Measurements from ENCODE around the gene CCDC8. TPM values are rescaled to one million over a fixed set of nuclear protein-coding genes. Genes with fewer than 3 reads are reported as not detected.

Gene CCDC8
- polyA plus RNA-seq, 1 of the 3 experiments (the other 2 are of a cell fraction): 0.03 TPM

DNA sequence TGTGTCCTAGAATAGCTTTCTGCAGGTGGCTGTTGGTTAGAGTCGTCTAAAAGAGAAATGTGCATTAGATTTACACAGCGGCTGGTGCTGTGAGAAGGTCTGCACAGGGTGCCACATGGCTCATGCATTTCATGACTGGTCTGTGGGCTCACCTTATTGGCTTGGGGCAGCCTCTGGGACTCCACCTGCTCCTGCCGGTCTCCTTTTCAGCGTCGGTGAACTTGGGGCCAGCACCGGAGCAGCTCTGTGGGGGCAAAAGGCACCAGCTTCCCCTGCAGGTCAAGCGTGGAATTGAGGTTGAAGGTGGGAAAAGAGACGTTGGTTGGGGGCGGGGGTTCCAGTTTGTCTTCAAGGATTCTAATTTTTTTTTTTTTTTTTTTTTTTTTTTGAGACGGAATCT lies 18.5 kb upstream of the CCDC8 start:
- H3K4me1 ChIP-seq (ENCODE audit: control insufficient read depth in 1 of 2, insufficient read depth in 2 of 2, low read depth in 1 of 2, low read length in 1 of 2): peaks cover 0 to 13% of the 10 kb centered on the region in 2 experiments; a peak in 1 of 4 replicates
- 78% methylated on average over 10 of the region's 10 CpGs for WGBS (ENCODE audit: low lambda C conversion rate)
- TF ChIP-seq RXRA (IDR thresholded peaks at IDR 0.05; ENCODE audit: borderline replicate concordance, low read depth): no peak
- no peak for TF ChIP-seq YY1 (IDR thresholded peaks at IDR 0.05; ENCODE audit: low read depth)
- TF ChIP-seq TCF12 (IDR thresholded peaks at IDR 0.05): no peak
- TF ChIP-seq FOXM1 (IDR thresholded peaks at IDR 0.05; ENCODE audit: low read depth): no peak
- no peak for TF ChIP-seq JUND (IDR thresholded peaks at IDR 0.05)
- no peak for TF ChIP-seq RAD21 (IDR thresholded peaks at IDR 0.05; ENCODE audit: low read length)
- TF ChIP-seq FOXJ3 (CRISPR knock-in tag; IDR thresholded peaks at IDR 0.05): no peak
- TF ChIP-seq, protein P1, sequence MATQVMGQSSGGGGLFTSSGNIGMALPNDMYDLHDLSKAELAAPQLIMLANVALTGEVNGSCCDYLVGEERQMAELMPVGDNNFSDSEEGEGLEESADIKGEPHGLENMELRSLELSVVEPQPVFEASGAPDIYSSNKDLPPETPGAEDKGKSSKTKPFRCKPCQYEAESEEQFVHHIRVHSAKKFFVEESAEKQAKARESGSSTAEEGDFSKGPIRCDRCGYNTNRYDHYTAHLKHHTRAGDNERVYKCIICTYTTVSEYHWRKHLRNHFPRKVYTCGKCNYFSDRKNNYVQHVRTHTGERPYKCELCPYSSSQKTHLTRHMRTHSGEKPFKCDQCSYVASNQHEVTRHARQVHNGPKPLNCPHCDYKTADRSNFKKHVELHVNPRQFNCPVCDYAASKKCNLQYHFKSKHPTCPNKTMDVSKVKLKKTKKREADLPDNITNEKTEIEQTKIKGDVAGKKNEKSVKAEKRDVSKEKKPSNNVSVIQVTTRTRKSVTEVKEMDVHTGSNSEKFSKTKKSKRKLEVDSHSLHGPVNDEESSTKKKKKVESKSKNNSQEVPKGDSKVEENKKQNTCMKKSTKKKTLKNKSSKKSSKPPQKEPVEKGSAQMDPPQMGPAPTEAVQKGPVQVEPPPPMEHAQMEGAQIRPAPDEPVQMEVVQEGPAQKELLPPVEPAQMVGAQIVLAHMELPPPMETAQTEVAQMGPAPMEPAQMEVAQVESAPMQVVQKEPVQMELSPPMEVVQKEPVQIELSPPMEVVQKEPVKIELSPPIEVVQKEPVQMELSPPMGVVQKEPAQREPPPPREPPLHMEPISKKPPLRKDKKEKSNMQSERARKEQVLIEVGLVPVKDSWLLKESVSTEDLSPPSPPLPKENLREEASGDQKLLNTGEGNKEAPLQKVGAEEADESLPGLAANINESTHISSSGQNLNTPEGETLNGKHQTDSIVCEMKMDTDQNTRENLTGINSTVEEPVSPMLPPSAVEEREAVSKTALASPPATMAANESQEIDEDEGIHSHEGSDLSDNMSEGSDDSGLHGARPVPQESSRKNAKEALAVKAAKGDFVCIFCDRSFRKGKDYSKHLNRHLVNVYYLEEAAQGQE (IDR thresholded peaks at IDR 0.05; ENCODE audit: low read depth, low read length): no peak
- TF ChIP-seq EZH2phosphoT487 (IDR thresholded peaks at IDR 0.05; ENCODE audit: borderline replicate concordance, low read depth): no peak
- no peak for TF ChIP-seq SIN3A (IDR thresholded peaks at IDR 0.05; ENCODE audit: borderline replicate concordance, low read depth, low read length)
- no peak for TF ChIP-seq RCOR1 (IDR thresholded peaks at IDR 0.05; ENCODE audit: low read length)
- no peak for TF ChIP-seq RFX5 (IDR thresholded peaks at IDR 0.05; ENCODE audit: low read length)
- TF ChIP-seq MEF2A (IDR thresholded peaks at IDR 0.05; ENCODE audit: borderline replicate concordance, low read depth): no peak
- TF ChIP-seq POLR2AphosphoS5 (IDR thresholded peaks at IDR 0.05; ENCODE audit: low read depth, low read length): no peak
- TF ChIP-seq, protein P2, sequence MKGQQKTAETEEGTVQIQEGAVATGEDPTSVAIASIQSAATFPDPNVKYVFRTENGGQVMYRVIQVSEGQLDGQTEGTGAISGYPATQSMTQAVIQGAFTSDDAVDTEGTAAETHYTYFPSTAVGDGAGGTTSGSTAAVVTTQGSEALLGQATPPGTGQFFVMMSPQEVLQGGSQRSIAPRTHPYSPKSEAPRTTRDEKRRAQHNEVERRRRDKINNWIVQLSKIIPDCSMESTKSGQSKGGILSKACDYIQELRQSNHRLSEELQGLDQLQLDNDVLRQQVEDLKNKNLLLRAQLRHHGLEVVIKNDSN (IDR thresholded peaks at IDR 0.05; ENCODE audit: borderline replicate concordance, low read depth): no peak
- TF ChIP-seq FOSL2 (IDR thresholded peaks at IDR 0.05; ENCODE audit: borderline replicate concordance, low read depth): no peak
- TF ChIP-seq GABPA (IDR thresholded peaks at IDR 0.05; ENCODE audit: low read depth): no peak
- no peak overlapping the region for H2AFZ ChIP-seq (ENCODE audit: low read depth)
- no peak for DNase-seq
- H3F3A ChIP-seq (replicated peaks; ENCODE audit: insufficient read depth): no peaks in the 10 kb centered on the region
- no peak overlapping the region for H3K4me2 ChIP-seq
- no peaks in the 10 kb centered on the region for H3K9me3 ChIP-seq
- H3K9ac ChIP-seq: no peak overlapping the region
- H3K9me2 ChIP-seq: no peaks in the 10 kb centered on the region
- H3K36me3 ChIP-seq (replicated peaks in 1 of 2; ENCODE audit: control insufficient read depth in 1 of 2, insufficient read depth in 2 of 2, low read length in 1 of 2): no peaks in the 10 kb centered on the region
- no peaks in the 10 kb centered on the region for H3K27me3 ChIP-seq (ENCODE audit: insufficient read depth)
- CTCF ChIA-PET: interaction anchor here (1.1 kb wide), 1 partner anchor 36 kb away, joined by 3 read pairs; no protein-coding TSS in a partner anchor
- H3K27ac ChIP-seq (ENCODE audit: low read depth in 2 of 2, low read length in 1 of 2): no peak overlapping the region
- POLR2A ChIA-PET: no interaction called here
- H4K20me1 ChIP-seq (ENCODE audit: insufficient read depth): no peaks in the 10 kb centered on the region
- H3K79me2 ChIP-seq (ENCODE audit: insufficient read depth): no peaks in the 10 kb centered on the region
- no peak overlapping the region for H3K4me3 ChIP-seq (ENCODE audit: low read depth in 2 of 2, low read length in 1 of 2)

Measured in SK-N-SH (cell line).